Camera-type eye (tissue), 1 donor: ENCODE measurements around the gene PRCD. TPM values are rescaled to one million over a fixed set of nuclear protein-coding genes. Genes with fewer than 3 reads are reported as not detected.

Experiments used
- total RNA-seq: library from RNA; depleted of rRNA; stranded (reverse); fragments of >200 nt; gene quantifications from one replicate; pipeline ENCODE4 v1.2.3, GENCODE V29; 2014

Gene PRCD, protein sequence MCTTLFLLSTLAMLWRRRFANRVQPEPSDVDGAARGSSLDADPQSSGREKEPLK
- total RNA-seq, result 14.3 TPM

DNA sequence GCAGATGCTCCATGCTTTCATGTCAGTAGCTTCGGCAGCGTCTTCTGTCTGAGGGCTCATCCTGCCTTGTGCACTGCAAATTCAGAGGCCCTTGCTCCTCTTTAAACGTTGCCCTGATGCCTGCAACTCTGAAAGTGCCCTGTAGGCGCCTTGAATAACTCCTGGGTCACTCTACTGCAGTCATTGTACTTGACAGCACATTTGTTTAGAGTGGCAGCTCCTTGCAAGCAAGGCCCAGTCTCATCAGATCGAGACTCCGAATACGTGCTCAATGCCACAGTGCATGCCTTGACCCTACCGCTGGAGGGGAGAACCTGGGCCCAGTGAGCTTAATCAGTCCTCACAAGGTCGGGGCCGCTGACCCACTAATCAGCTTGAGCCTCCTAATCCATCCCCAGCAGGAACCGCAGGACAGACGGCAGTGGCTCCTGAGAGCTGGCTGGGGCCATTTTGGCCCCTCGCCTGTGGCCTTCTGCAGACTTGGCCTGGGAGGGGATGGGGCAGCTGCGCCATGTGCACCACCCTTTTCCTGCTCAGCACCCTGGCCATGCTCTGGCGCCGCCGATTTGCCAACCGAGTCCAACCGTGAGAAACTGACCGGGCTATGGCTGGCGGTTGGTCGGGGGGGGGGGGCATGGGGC, at the start of gene PRCD:
PRCD (plus strand) TSS at position 414 of the 641 bp plus-strand sequence; CDS start at position 512, 98 bp downstream.

DNA sequence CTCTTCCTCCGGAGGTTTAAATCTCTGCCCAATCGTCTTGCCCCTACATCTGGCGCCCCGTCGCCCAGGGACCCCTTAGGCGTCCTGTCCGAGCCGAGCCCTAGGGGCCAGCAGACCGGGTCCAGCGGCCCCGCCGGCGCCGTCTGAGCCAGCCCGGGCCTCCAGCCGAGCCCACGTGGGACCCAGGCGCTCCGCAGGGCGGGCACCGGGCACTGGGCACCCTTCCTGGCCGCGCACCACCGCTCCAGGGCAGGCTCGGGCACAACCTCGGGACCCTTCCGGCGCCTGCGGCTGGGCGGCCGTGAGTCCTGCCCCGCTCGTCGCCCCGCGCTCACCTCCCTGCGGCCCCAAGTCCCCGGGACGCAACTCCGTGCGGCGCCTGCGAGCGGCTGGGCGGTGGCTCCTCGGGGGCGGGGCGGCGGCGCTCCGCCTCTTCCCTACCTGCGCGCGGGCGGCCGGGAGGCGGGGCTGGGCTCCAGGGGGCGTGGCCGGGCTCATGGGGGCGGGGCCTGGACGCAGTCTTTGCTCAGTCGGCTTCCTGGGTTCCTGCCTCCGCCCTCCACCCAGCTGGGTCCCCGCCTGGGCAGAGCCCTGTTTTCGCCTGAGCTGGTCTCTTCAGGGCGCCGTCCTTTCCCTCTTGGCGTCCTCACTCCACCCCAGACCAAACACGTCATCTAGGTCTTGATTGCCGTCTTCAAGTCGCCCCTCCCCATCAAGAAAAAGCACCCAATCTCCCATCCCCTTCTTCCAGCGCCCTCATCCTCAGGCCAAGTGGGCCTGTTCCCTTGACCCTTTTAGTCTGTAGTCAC, 38.6 kb upstream of the PRCD start, which contains the start of gene RHBDF2:
RHBDF2 (minus strand) TSS at position 406 of the 809 bp plus-strand sequence. CDS start 19,899 bp downstream, outside the sequence.

DNA sequence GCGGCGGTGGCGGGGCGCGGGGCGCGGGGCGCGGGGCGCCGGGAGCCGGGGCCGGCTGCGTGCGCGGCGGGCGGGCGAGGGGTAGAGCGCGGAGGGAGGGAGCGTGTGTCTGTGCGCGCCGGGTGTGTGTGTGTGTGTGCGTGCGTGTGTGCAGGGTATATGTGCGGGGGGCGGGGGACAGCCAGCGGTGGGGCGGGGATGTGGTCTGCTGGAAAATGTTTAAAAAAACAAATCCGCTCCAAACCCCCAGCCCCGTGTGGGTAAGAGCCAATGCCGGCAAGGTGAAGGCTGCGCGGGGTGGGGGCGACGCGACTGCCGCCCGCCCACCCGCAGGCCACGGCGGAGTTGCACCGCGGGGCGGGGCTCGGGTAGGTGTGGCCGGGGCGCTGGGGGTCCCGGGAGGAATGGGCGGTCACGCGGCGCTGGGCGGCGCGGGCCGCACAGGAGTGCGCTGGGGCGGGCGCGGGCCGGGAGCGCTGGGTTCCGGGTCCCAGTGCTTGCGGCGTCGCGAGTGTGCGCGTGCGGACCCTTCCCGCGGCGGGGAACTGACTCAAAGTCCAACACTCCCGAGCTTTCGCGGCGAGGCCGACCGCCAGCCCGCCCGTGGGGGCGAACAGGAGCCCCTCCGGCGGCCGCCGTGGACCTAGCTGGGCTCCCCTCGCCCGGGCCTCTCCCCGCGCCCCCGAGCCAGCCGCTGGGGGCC, 2.1 kb upstream of the PRCD start, which contains the start of gene CYGB:
CYGB (minus strand) TSS at position 132 of the 703 bp plus-strand sequence. CDS start 167 bp downstream, outside the sequence.

DNA sequence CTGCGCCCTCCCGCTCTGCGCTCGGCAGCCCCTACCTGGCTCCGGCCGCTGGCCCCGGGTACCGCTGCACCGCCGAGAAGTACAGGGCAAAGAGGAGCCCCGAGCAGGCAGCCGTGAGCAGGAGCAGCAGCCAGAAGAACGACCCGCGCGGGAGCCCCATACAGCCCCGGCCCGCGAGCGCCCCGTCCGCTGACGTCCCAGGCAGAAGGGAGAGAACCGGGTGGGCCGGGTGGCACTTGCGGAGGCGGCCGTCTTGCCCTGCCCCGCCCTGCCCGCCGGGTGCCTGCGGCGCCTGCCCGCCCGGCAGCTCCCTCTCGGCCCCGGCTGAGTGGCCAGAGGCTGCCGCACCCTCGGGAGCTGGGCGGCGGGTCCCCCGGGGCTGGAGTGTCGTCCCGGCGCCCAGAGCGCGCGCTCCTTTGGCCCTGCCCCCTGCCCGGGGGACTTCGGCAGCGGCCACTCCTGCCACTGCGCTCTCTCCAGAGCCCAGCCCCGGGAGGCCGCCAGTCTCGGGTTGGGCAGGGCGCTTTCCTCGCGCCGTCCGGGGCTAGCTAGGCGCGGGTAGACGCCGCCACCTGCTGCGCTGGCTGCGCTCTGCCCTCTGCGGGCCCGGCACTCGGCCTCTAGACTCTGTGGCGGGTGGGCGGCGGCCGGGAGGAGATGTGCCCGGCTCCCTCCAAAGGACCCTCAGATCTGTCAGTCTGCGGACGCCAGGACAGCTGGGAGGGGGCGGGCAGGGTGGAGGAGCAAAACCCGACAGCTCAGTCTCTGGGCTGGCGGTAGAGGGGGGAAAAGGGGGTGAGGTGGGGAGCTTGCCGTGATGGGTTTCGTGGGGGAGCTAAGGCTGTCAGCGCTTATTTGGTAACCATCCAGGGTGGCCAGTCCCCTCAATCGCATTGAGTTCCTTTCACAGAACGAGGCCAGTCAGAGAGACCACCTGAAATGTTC, 46.1 kb downstream of the PRCD start, which contains the start of gene ST6GALNAC2:
ST6GALNAC2 (minus strand) TSS at position 212 of the 945 bp plus-strand sequence; CDS start at position 160, 52 bp downstream.

Other genes with a start within 250 kb of the PRCD start
- gene QRICH2, start 231.8 kb upstream of the PRCD start, total RNA-seq, result 5.1 TPM
- 73.0 TPM for gene PRPSAP1, start 186.1 kb upstream of the PRCD start, total RNA-seq
- gene SPHK1, start 155.4 kb upstream of the PRCD start, total RNA-seq, result 5.3 TPM
- gene UBE2O, start 86.9 kb upstream of the PRCD start, total RNA-seq, result 51.3 TPM
- 18.0 TPM for gene AANAT, start 72.4 kb upstream of the PRCD start, total RNA-seq
- 9.1 TPM for gene RHBDF2, start 38.6 kb upstream of the PRCD start, total RNA-seq
- 12.5 TPM for gene CYGB, start 2.3 kb upstream of the PRCD start, total RNA-seq
- 28.5 TPM for gene ST6GALNAC2, start 45.8 kb downstream of the PRCD start, total RNA-seq
- gene ST6GALNAC1, start 103.7 kb downstream of the PRCD start, total RNA-seq, result 2.0 TPM
- 220 TPM for gene MXRA7, start 170.9 kb downstream of the PRCD start, total RNA-seq
- 30.1 TPM for gene JMJD6, start 186.6 kb downstream of the PRCD start, total RNA-seq
- gene METTL23, start 186.8 kb downstream of the PRCD start, total RNA-seq, result 31.7 TPM
- 172 TPM for gene SRSF2, start 197.3 kb downstream of the PRCD start, total RNA-seq
- 77.8 TPM for gene MFSD11, start 198.1 kb downstream of the PRCD start, total RNA-seq